Ovary (tissue), 3 donors: ENCODE results near the gene CEP44.

Experiments used
- CTCF ChIP-seq, 3 donors: fragments of 450-650 bp in 2 of 3; fragments of 200-600 bp in 1 of 3; IDR thresholded peaks; one replicate each; pipeline versions ENCODE4 v1.5.1 to v1.8.0; 2016 to 2022; ENCODE audit warnings: antibody characterized with exemption in 3 of 3, mild to moderate bottlenecking in 1 of 3
- EP300 ChIP-seq: sonication (generic); formaldehyde crosslinking; IDR thresholded peaks from one replicate; pipeline ENCODE4 v1.6.1; 2017; ENCODE audit warnings: antibody characterized with exemption
- POLR2A ChIP-seq: fragments of 450-650 bp; IDR thresholded peaks from one replicate; pipeline ENCODE4 v1.6.1; 2017; ENCODE audit warnings: antibody characterized with exemption, mild to moderate bottlenecking, moderate library complexity
- donor health status: DM: no; HTN: no; CAD: no.

DNA sequence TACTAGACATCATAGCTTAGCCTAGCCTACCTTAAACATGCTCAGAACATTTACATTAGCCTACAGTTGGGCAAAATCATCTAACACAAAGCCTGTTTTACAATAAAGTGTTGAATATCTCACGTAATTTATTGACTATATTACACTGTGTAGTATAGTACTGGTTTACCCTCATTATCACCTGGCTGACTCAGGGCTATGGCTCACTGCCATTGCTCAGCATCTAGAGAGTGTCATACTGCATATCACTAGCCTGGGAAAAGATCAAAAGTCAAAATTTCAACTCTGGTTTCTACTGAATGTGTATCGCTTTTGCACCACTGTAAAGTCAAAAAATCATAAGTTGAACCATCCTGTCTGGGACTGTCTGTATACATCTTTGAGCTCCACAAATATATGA lies 78.6 kb downstream of the CEP44 start:
- TF ChIP-seq EP300 (no peak), CTCF (IDR thresholded peaks at IDR 0.05) (no peak), POLR2A (no peak)
